Adrenal gland (tissue), 12 donors: ENCODE data around the gene UNC93A. TPM values are rescaled to one million over a fixed set of nuclear protein-coding genes. Genes with fewer than 3 reads are reported as not detected.
A peak's percentile ranks its signal among the peaks of the same experiment; 100 is the strongest.

Source experiments
- DNase-seq, 7 donors: peaks; one replicate each; pipeline ENCODE4 v3.0.0-alpha.2; 2019 to 2020
- H3K27ac ChIP-seq, 5 donors: fragments of 200-600 bp; sonication (generic) in 4 of 5; 1 replicate in 3 of 5; 2 replicates in 2 of 5; pipeline versions ENCODE4 v1.5.1 to v1.8.0; 2016 to 2020; ENCODE audit warnings: mild to moderate bottlenecking in 1 of 5
- H3K27me3 ChIP-seq: fragments of 200-600 bp; 2 replicates; pipeline ENCODE4 v1.8.0; 2021
- H3K36me3 ChIP-seq, 2 donors: fragments of 200-600 bp; replicated peaks in 1 of 2; 1 replicate in 1 of 2; 2 replicates in 1 of 2; pipeline versions ENCODE4 v1.5.1 to v1.8.0; 2018 to 2022
- H3K4me1 ChIP-seq, 2 donors: fragments of 200-600 bp; replicated peaks in 1 of 2; 1 replicate in 1 of 2; 2 replicates in 1 of 2; pipeline versions ENCODE4 v1.5.1 to v1.8.0; 2018 to 2021
- H3K4me3 ChIP-seq, 4 donors: fragments of 200-600 bp; sonication (generic) in 3 of 4; one replicate each; pipeline ENCODE4 v1.5.1; 2016 to 2018
- H3K9me3 ChIP-seq, 3 donors: fragments of 200-600 bp; sonication (generic) in 1 of 3; replicated peaks in 1 of 3; 1 replicate in 2 of 3; 2 replicates in 1 of 3; pipeline versions ENCODE4 v1.5.1 to v1.8.0; 2016 to 2021
- CTCF ChIP-seq, 6 experiments: fragments of 450-650 bp in 4 of 6; fragments of 200-600 bp in 2 of 6; sonication (generic) in 1 of 6; IDR thresholded peaks; 1 replicate in 5 of 6; 2 replicates in 1 of 6; pipeline versions ENCODE4 v1.5.1 to v1.8.0; 2016 to 2021; ENCODE audit warnings: antibody characterized with exemption in 6 of 6, mild to moderate bottlenecking in 2 of 6, moderate library complexity in 1 of 6
- POLR2A ChIP-seq, 2 donors: fragments of 450-650 bp; IDR thresholded peaks; one replicate each; pipeline ENCODE4 v1.6.1; 2017; ENCODE audit warnings: antibody characterized with exemption in 2 of 2, mild to moderate bottlenecking in 2 of 2, moderate library complexity in 1 of 2
- WGBS, 4 donors: extraction: QIAGEN DNeasy Blood & Tissue Kit in 2 of 4; methylation state at CpG; one replicate each; pipeline versions ENCODE4 v1.1.5 to v1.1.7; 2013 to 2017; 5-methylcytosine and 5-hydroxymethylcytosine counted together
- intact Hi-C, 2 donors: fragments of 100-400 bp; cut with DNase I; formaldehyde crosslinking; loops; one replicate each; pipeline versions ENCODE4 v1.14.1 to v1.15.0; 2022 to 2023
- polyA plus RNA-seq, 3 donors: library from polyadenylated mRNA; stranded (reverse); fragments of 200-250 nt in 2 of 3; fragments of 350-450 nt in 1 of 3; fragmentation: Illumina TruSeq in 1 of 3; extraction: RNeasy Lipid Tissue Mini Kit (QIAGEN cat#74804) in 1 of 3; gene quantifications; one replicate each; pipeline ENCODE4 v1.2.3, GENCODE V29; 2013 to 2014
- total RNA-seq, 9 donors: library from RNA; depleted of rRNA in 4 of 9; stranded (reverse); fragments of >200 nt in 4 of 9; fragments of 120-200 nt in 1 of 9; fragmentation: NEBNext Ultra II Directional in 1 of 9; extraction: Animal tissue kit (Norgen Biotek cat#: 25700) in 1 of 9; gene quantifications; one replicate each; pipeline versions ENCODE4 v1.1.0 to v1.2.4, GENCODE V29; 2013 to 2023
- donor health status: healthy with polysubstance abuse.
- donor health status: Bipolar disorder and iron deficiency.
- donor health status: DM: yes; HTN: yes; CAD: no.
- donor health status: DM: no; HTN: no; CAD: no.
- donor health status: DM: no; HTN: no; CAD: no.
- donor health status: DM: yes; HTN: yes; CAD: no.

Gene UNC93A
- total and polyA plus RNA-seq, 12 donors, result not detected

DNA sequence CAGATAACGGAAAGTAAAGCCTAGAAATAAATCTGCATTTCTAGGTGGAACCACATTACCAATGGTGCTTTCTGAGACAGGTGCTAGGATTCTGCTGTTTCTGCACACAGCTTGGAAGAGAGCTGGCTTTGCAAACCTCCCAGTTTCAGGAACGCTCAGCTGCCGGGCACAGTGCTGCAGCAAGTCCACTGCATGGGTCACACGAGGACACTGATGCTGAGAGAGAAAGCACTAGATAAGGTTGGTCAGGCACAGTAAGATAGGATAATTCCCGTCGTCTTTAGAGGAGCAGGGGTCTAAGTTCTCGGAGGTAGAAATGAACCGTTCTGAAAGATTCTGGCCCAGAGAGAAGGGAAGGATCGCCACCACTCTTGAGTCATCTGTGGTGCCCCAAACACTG is 11.0 kb downstream of the UNC93A start:
- H3K9me3 ChIP-seq, result no peaks in the 10 kb centered on the region
- no peaks in the 10 kb centered on the region for H3K4me1 ChIP-seq
- TF ChIP-seq CTCF (IDR thresholded peaks at IDR 0.05) (no peak), POLR2A (IDR thresholded peaks at IDR 0.05) (no peak)
- no peak overlapping the region for H3K4me3 ChIP-seq
- peak in 1 of 7 donors; percentile 58 for DNase-seq
- no peak overlapping the region for H3K27ac ChIP-seq
- H3K27me3 ChIP-seq, result no peaks in the 10 kb centered on the region
- intact Hi-C loops, result no loop called here
- no peaks in the 10 kb centered on the region for H3K36me3 ChIP-seq
- 62 to 74% (median 64%) methylated on average over 9 of the region's 9 CpGs for WGBS, 4 donors

- 73 to 86% (median 76%) methylated on average over 13 of the region's 13 CpGs for WGBS, 4 donors
- no peaks in the 10 kb centered on the region for H3K9me3 ChIP-seq
- TF ChIP-seq CTCF (IDR thresholded peaks at IDR 0.05) (no peak), POLR2A (IDR thresholded peaks at IDR 0.05) (no peak)
- H3K36me3 ChIP-seq, result no peaks in the 10 kb centered on the region
- intact Hi-C loops, result no loop called here
- no peaks in the 10 kb centered on the region for H3K4me1 ChIP-seq
- H3K4me3 ChIP-seq, result no peak overlapping the region
- no peaks in the 10 kb centered on the region for H3K27me3 ChIP-seq
- H3K27ac ChIP-seq, result no peak overlapping the region
- DNase-seq, result no peak
Observed at GRCh38 chr6:167302796-167303195, 11.7 kb downstream of the UNC93A start.

- H3K36me3 ChIP-seq, result no peaks in the 10 kb centered on the region
- intact Hi-C loops, result no loop called here
- no peaks in the 10 kb centered on the region for H3K27me3 ChIP-seq
- no peaks in the 10 kb centered on the region for H3K9me3 ChIP-seq
- TF ChIP-seq POLR2A (IDR thresholded peaks at IDR 0.05) (no peak), CTCF (IDR thresholded peaks at IDR 0.05) (no peak)
- 75 to 80% (median 79%) methylated on average over 19 to 22 of the region's 22 CpGs for WGBS, 4 donors
- no peaks in the 10 kb centered on the region for H3K4me1 ChIP-seq
- no peak overlapping the region for H3K4me3 ChIP-seq
- no peak for DNase-seq
- H3K27ac ChIP-seq, result no peak overlapping the region
Observed at GRCh38 chr6:167303675-167304625, 12.8 kb downstream of the UNC93A start.

GRCh38 chr6:167304912-167305311 is 13.8 kb downstream of the UNC93A start:
- Histone ChIP-seq H3K27ac (no peak overlapping the region), H3K4me1 (no peaks in the 10 kb centered on the region), H3K4me3 (no peak overlapping the region), H3K36me3 (no peaks in the 10 kb centered on the region), H3K9me3 (no peaks in the 10 kb centered on the region), H3K27me3 (no peaks in the 10 kb centered on the region)
- intact Hi-C loops, result no loop called here
- no peak for TF ChIP-seq POLR2A (IDR thresholded peaks at IDR 0.05)
- no peak for TF ChIP-seq CTCF (IDR thresholded peaks at IDR 0.05)
- no peak for DNase-seq
- 67 to 93% (median 90%) methylated on average over 1 to 2 of the region's 2 CpGs for WGBS, 4 donors
